SK-N-SH (cell line): Measurements from ENCODE around the gene TTN.

Experiments
- CTCF ChIP-seq: fragments of 200-600 bp; sonication (generic); IDR thresholded peaks from 2 replicates; pipeline ENCODE4 v1.6.1; 2017; ENCODE audit warnings: antibody characterized with exemption, mild to moderate bottlenecking, moderate library complexity
- EP300 ChIP-seq, 2 experiments: IDR thresholded peaks; 2 replicates each; pipeline versions ENCODE4 v1.4.0 to v1.6.1; 2012; ENCODE audit warnings: borderline replicate concordance in 1 of 2, low read depth in 1 of 2, low read length in 1 of 2
- FOXM1 ChIP-seq: IDR thresholded peaks from 2 replicates; pipeline ENCODE4 v1.4.0; 2012; ENCODE audit warnings: low read depth, mild to moderate bottlenecking
- IRF3 ChIP-seq: fragments of 150-350 bp; IDR thresholded peaks from 2 replicates; pipeline ENCODE4 v1.6.1; 2016; ENCODE audit warnings: mild to moderate bottlenecking, low read depth, low read length
- MAX ChIP-seq: IDR thresholded peaks from 2 replicates; pipeline ENCODE4 v1.4.0; 2012; ENCODE audit warnings: low read depth
- NFIC ChIP-seq: IDR thresholded peaks from 2 replicates; pipeline ENCODE4 v1.4.0; 2012; ENCODE audit warnings: borderline replicate concordance
- POLR2AphosphoS5 ChIP-seq: IDR thresholded peaks from 2 replicates; pipeline ENCODE4 v1.6.1; 2012; ENCODE audit warnings: low read depth, low read length
- REST ChIP-seq: IDR thresholded peaks from 2 replicates; pipeline ENCODE4 v1.6.1; 2012; ENCODE audit warnings: mild to moderate bottlenecking, low read depth, low read length, moderate library complexity
- SIN3A ChIP-seq: IDR thresholded peaks from 2 replicates; pipeline ENCODE4 v1.6.1; 2012; ENCODE audit warnings: low read depth, mild to moderate bottlenecking, low read length, moderate library complexity, borderline replicate concordance
- SMC3 ChIP-seq: IDR thresholded peaks from 2 replicates; pipeline ENCODE4 v1.6.1; 2012; ENCODE audit warnings: low read depth, low read length, improper control_type of control experiment
- TCF12 ChIP-seq: IDR thresholded peaks from 2 replicates; pipeline ENCODE4 v1.4.0; 2012
- ZBTB33 ChIP-seq: IDR thresholded peaks from 2 replicates; pipeline ENCODE4 v1.4.0; 2012; ENCODE audit warnings: low read depth, borderline replicate concordance

- TF ChIP-seq SIN3A (no peak), ZBTB33 (no peak), CTCF (no peak), REST (no peak), POLR2AphosphoS5 (no peak), FOXM1 (no peak), MAX (no peak), TCF12 (no peak), EP300 (IDR thresholded peaks at IDR 0.05; ENCODE audit: borderline replicate concordance in 1 of 2, low read depth in 1 of 2, low read length in 1 of 2) (no peak), NFIC (no peak), SMC3 (no peak), IRF3 (no peak)
Measured at GRCh38 chr2:178491612-178492011, 315.6 kb downstream of the TTN start.
